Endothelial cell of umbilical vein (primary cell): ENCODE data around the gene KCNC1. TPM values are rescaled to one million over a fixed set of nuclear protein-coding genes. Genes with fewer than 3 reads are reported as not detected.

ENCODE experiments used
- BruUV-seq: library from RNA; stranded (reverse); fragments of 400-500 nt; replicated peaks from 2 replicates; lab custom pipeline; 2021; lab: Mats Ljungman, UMichigan
- CTCF ChIA-PET: fragments of 300-600, 350-600 bp; sonication (Branson Sonifier 250); formaldehyde crosslinking; loops from one replicate; lab custom pipeline; 2021; ENCODE audit warnings: antibody characterized with exemption, inconsistent platforms; lab: Charles Lee
- POLR2A ChIA-PET: fragments of 300-600, 350-600 bp; sonication (Branson Sonifier 250); formaldehyde crosslinking; loops from one replicate; lab custom pipeline; 2021; ENCODE audit warnings: antibody characterized with exemption, inconsistent platforms; lab: Charles Lee
- DNase-seq: peaks from one replicate; pipeline ENCODE4 v3.0.0-alpha.2; 2011; ENCODE audit warnings: low read depth, low spot score
- FAIRE-seq: peaks from 2 replicates; lab custom pipeline; 2011; peaks lifted over from hg19 to GRCh38; lab: Jason Lieb, UNC
- H2AFZ ChIP-seq: 2 replicates; pipeline ENCODE4 v1.6.0; 2012; ENCODE audit warnings: low read depth, low read length, control low read depth, inconsistent platforms
- H3K27ac ChIP-seq: 2 replicates; pipeline ENCODE4 v1.5.1; 2011; ENCODE audit warnings: low read depth, mild to moderate bottlenecking, control low read depth, low read length, moderate library complexity; ENCODE audit not compliant: insufficient read depth
- H3K27me3 ChIP-seq, 2 experiments: 2 replicates each; pipeline versions ENCODE4 v1.6.0 to v1.6.1; 2011; ENCODE audit warnings: low read length in 2 of 2, mixed read lengths in 1 of 2; ENCODE audit not compliant: control insufficient read depth in 2 of 2, insufficient read depth in 2 of 2
- H3K36me3 ChIP-seq, 2 experiments: 2 replicates in 1 of 2; 3 replicates in 1 of 2; pipeline ENCODE4 v1.5.1; 2011; ENCODE audit warnings: low read length in 2 of 2, mild to moderate bottlenecking in 1 of 2, moderate library complexity in 1 of 2; ENCODE audit not compliant: control insufficient read depth in 2 of 2, insufficient read depth in 2 of 2; ENCODE audit errors: extremely low read depth in 1 of 2
- H3K4me1 ChIP-seq: 3 replicates; pipeline ENCODE4 v1.5.1; 2011; ENCODE audit warnings: mild to moderate bottlenecking, low read length; ENCODE audit not compliant: control insufficient read depth, insufficient read depth; ENCODE audit errors: extremely low read depth
- H3K4me2 ChIP-seq: 2 replicates; pipeline ENCODE4 v1.6.1; 2011; ENCODE audit warnings: low read length, control low read depth, mixed read lengths; ENCODE audit not compliant: insufficient read depth
- H3K4me3 ChIP-seq, 3 experiments: fragments of 200-600 bp in 1 of 3; sonication (generic), shearing (Covaris generic) in 1 of 3; replicated peaks in 1 of 3; 2 replicates each; pipeline ENCODE4 v1.5.1; 2011 to 2016; ENCODE audit warnings: control low read depth in 3 of 3, low read length in 3 of 3, mild to moderate bottlenecking in 2 of 3, inconsistent platforms in 1 of 3, low read depth in 1 of 3, moderate library complexity in 1 of 3; ENCODE audit not compliant: insufficient read depth in 1 of 3
- H3K79me2 ChIP-seq: 2 replicates; pipeline ENCODE4 v1.6.0; 2012; ENCODE audit warnings: low read length, inconsistent platforms; ENCODE audit not compliant: control insufficient read depth, insufficient read depth
- H3K9ac ChIP-seq: replicated peaks from 2 replicates; pipeline ENCODE3; 2011; ENCODE audit warnings: low read length, control low read depth; ENCODE audit not compliant: insufficient read depth; ENCODE audit errors: extremely low read depth
- H3K9me1 ChIP-seq: replicated peaks from 3 replicates; pipeline ENCODE4 v1.6.0; 2011; ENCODE audit warnings: mild to moderate bottlenecking, low read length; ENCODE audit not compliant: control insufficient read depth, insufficient read depth; ENCODE audit errors: extremely low read depth
- H3K9me3 ChIP-seq: replicated peaks from 2 replicates; pipeline ENCODE4 v1.5.1; 2012; ENCODE audit warnings: low read length, inconsistent platforms; ENCODE audit not compliant: control insufficient read depth, insufficient read depth
- H4K20me1 ChIP-seq: replicated peaks from 2 replicates; pipeline ENCODE3; 2011; ENCODE audit warnings: mild to moderate bottlenecking, low read length; ENCODE audit not compliant: control insufficient read depth, insufficient read depth; ENCODE audit errors: extremely low read depth
- EZH2 ChIP-seq: IDR thresholded peaks from 2 replicates; pipeline ENCODE4 v1.6.1; 2012; ENCODE audit warnings: borderline replicate concordance, low read depth, mild to moderate bottlenecking, moderate library complexity, low read length, inconsistent platforms; ENCODE audit not compliant: severe bottlenecking
- FOS ChIP-seq: IDR thresholded peaks from 2 replicates; pipeline ENCODE4 v1.6.1; 2011; ENCODE audit warnings: mild to moderate bottlenecking, low read length, moderate library complexity, borderline replicate concordance; ENCODE audit not compliant: insufficient read depth
- GATA2 ChIP-seq: IDR thresholded peaks from 2 replicates; pipeline ENCODE4 v1.7.0; 2011; ENCODE audit warnings: low read depth, mild to moderate bottlenecking, moderate library complexity, mixed read lengths, low read length; ENCODE audit not compliant: insufficient read length, insufficient read depth
- JUN ChIP-seq: IDR thresholded peaks from 2 replicates; pipeline ENCODE4 v1.6.1; 2011; ENCODE audit warnings: borderline replicate concordance, low read depth; ENCODE audit not compliant: insufficient read length, insufficient read depth
- MAX ChIP-seq: IDR thresholded peaks from 2 replicates; pipeline ENCODE4 v1.6.1; 2011; ENCODE audit not compliant: insufficient read depth, insufficient read length
- MYC ChIP-seq: IDR thresholded peaks from one replicate; pipeline ENCODE4 v1.6.1; 2011; ENCODE audit warnings: mild to moderate bottlenecking, low read depth, low read length
- POLR2A ChIP-seq: IDR thresholded peaks from 2 replicates; pipeline ENCODE4 v1.6.1; 2012; ENCODE audit warnings: low read depth, mild to moderate bottlenecking, control low read depth, low read length
- POLR2AphosphoS5 ChIP-seq: IDR thresholded peaks from 2 replicates; pipeline ENCODE4 v1.6.1; 2012; ENCODE audit warnings: low read depth, mild to moderate bottlenecking, control low read depth, low read length, moderate library complexity; ENCODE audit not compliant: insufficient read depth
- dilution Hi-C: fragments of 300-500 bp; cut with MboI; formaldehyde crosslinking; loops from one replicate; pipeline ENCODE4 v1.15.0; 2019; ENCODE audit warnings: low sequenced_read_pairs; ENCODE audit not compliant: extremely low pct_ligation_motif_present
- intact Hi-C: fragments of 100-400 bp; cut with micrococcal nuclease; formaldehyde crosslinking; loops from one replicate; pipeline ENCODE4 v1.10.0; 2022
- polyA plus RNA-seq, 4 experiments: library from polyadenylated mRNA; depleted of rRNA in 3 of 4; stranded (reverse) in 3 of 4; unstranded in 1 of 4; fragments of >200 nt; gene quantifications; 2 replicates each; pipeline versions ENCODE4 v1.2.1 to v1.2.3, GENCODE V29; 2011 to 2012; ENCODE audit warnings: missing spikeins in 1 of 4
- total RNA-seq: library from RNA; stranded (reverse); gene quantifications from 2 replicates; pipeline ENCODE4 v1.2.3, GENCODE V29; 2021

Gene KCNC1
- total and polyA plus RNA-seq, 2 donors (not counting 3 experiments of a cell fraction or from before 2014, with no cell fraction given) = not detected

- Histone ChIP-seq H4K20me1 (no peaks in the 10 kb centered on the region), H3K9ac (no peak overlapping the region), H2AFZ (no peak overlapping the region), H3K27ac (no peak overlapping the region), H3K27me3 (peaks cover 30 to 49% of the 10 kb centered on the region in 2 experiments), H3K4me2 (no peak overlapping the region), H3K79me2 (no peaks in the 10 kb centered on the region), H3K9me1 (no peaks in the 10 kb centered on the region), H3K4me3 (no peak overlapping the region), H3K36me3 (no peaks in the 10 kb centered on the region), H3K4me1 (no peaks in the 10 kb centered on the region), H3K9me3 (no peaks in the 10 kb centered on the region)
- DNase-seq (no peak), FAIRE-seq (no peak)
- ChIA-PET POLR2A (no interaction called here), CTCF (interaction anchor here (0.6 kb wide), 1 partner anchor 1462 kb away, joined by 5 read pairs; no protein-coding TSS in a partner anchor)
- dilution Hi-C loops (no loop called here), intact Hi-C loops (no loop called here)
- BruUV-seq = no TSS peak
- TF ChIP-seq GATA2 (no peak), MAX (no peak), EZH2 (no peak), POLR2A (no peak), MYC (no peak), JUN (no peak)
These were observed 41.0 kb upstream of the KCNC1 start for GRCh38 chr11:17693531-17693930.

GRCh38 chr11:17694494-17695110 lies 40.0 kb upstream of the KCNC1 start:
- BruUV-seq = no TSS peak

More at GRCh38 chr11:17694494-17695110, 40.0 kb upstream of the KCNC1 start:
- TF ChIP-seq GATA2 = no peak
- TF ChIP-seq FOS = no peak
- TF ChIP-seq EZH2 = no peak
- TF ChIP-seq JUN = no peak
- TF ChIP-seq POLR2AphosphoS5 = no peak
- Histone ChIP-seq H3K9ac (no peak overlapping the region), H3K4me2 (no peak overlapping the region), H2AFZ (no peak overlapping the region), H3K4me3 (no peak overlapping the region), H3K79me2 (no peaks in the 10 kb centered on the region), H3K4me1 (no peaks in the 10 kb centered on the region), H4K20me1 (no peaks in the 10 kb centered on the region), H3K36me3 (no peaks in the 10 kb centered on the region), H3K9me3 (no peaks in the 10 kb centered on the region), H3K27me3 (peaks cover 29 to 48% of the 10 kb centered on the region in 2 experiments), H3K27ac (no peak overlapping the region), H3K9me1 (no peaks in the 10 kb centered on the region)
- FAIRE-seq (no peak), DNase-seq (no peak)
- POLR2A ChIA-PET = no interaction called here
- intact Hi-C loops (no loop called here), dilution Hi-C loops (no loop called here)
- CTCF ChIA-PET = no interaction called here
